ENCODE data around the gene OGDH.

DNA sequence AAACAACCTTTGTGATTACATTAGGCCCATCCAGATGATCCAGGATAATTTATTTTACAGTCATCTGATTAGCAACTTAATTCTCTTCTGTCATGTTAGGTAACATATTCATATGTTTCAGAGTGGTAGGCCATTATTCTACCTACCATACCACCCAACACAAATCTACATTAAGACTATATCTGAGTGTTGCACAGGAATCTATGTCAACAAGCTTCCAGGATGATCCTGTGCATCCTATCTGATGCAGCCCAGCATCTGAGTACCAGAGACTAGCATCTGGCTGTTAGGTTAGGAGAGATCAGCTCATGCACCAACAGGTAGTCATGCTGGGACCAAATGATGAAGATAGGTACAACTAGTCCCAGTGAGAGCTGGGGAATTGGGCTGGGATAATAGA is 31.4 kb upstream of the OGDH start:
- TF ChIP-seq, protein P1, sequence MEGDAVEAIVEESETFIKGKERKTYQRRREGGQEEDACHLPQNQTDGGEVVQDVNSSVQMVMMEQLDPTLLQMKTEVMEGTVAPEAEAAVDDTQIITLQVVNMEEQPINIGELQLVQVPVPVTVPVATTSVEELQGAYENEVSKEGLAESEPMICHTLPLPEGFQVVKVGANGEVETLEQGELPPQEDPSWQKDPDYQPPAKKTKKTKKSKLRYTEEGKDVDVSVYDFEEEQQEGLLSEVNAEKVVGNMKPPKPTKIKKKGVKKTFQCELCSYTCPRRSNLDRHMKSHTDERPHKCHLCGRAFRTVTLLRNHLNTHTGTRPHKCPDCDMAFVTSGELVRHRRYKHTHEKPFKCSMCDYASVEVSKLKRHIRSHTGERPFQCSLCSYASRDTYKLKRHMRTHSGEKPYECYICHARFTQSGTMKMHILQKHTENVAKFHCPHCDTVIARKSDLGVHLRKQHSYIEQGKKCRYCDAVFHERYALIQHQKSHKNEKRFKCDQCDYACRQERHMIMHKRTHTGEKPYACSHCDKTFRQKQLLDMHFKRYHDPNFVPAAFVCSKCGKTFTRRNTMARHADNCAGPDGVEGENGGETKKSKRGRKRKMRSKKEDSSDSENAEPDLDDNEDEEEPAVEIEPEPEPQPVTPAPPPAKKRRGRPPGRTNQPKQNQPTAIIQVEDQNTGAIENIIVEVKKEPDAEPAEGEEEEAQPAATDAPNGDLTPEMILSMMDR (IDR thresholded peaks at IDR 0.05; ENCODE audit: low read depth, low read length, poor library complexity, severe bottlenecking), result no peak
- no peak for TF ChIP-seq EZH2phosphoT487 (IDR thresholded peaks at IDR 0.05; ENCODE audit: borderline replicate concordance, low read length)

Measured in DOHH2 (cell line).